ENCODE results near the gene COA3.

COA3 gene

GRCh38 chr17:42748908-42749798, 49.4 kb downstream of the COA3 start:
- no peak for DNase-seq

- DNase-seq = no peak
Observed at GRCh38 chr17:42748202-42748907, 50.1 kb downstream of the COA3 start.

Measured in stimulated activated CD4-positive, alpha-beta T cell treated with anti-CD3 and anti-CD28 coated beads, Interleukin-12 subunit alpha, Interleukin-12 subunit beta, amount 100 ng/mL, for 4 hours (primary cell).